ENCODE results near the gene CGNL1.
A peak's percentile ranks its signal among the peaks of the same experiment; 100 is the strongest.

The CGNL1 gene

DNA sequence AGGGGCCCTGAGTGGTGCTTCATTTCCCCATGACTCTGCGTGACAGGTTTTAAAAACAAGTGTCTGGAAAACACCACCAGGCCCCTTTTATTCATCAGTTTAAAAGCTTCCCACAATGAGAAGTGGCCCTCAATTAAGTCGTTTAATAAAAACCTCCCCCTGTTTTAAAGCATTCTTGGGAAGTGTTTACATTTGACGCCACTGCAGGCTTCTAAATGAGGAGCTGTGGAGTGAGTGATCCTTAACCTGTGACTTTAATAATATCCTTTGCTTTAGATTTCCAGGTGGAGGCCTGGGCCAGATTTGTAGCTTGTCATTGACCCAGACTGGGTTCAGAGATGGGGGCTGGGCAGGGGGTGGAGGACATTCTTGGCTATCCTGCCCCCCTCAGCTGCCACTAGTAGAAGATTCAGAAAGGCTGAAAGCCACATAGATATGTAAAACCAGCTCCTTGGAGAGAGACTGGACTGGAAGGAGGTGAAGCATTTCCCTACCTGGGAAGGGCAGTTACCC, 11.3 kb downstream of the CGNL1 start:
- no peak for DNase-seq (ENCODE audit: low spot score)

DNA sequence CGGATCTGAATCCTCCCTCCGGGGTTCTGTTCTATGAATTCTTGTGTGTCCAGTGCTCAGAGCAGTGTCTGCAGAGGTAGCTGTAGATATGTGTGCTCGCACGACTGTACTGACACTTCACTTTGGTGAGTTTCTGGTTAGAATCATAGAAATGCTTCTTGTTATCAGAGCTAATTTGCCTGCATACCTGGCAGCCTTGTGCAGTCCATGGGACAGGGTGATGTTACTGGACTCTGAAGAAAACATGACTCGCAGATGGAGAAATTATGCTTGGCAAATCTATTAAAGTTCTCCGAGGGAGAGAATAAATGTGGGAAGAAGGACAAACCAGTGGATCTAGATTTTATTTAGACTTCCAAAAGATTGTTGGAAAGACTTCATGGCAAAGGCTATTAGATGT, 12.2 kb downstream of the CGNL1 start:
- DNase-seq (ENCODE audit: low spot score), result no peak

DNA sequence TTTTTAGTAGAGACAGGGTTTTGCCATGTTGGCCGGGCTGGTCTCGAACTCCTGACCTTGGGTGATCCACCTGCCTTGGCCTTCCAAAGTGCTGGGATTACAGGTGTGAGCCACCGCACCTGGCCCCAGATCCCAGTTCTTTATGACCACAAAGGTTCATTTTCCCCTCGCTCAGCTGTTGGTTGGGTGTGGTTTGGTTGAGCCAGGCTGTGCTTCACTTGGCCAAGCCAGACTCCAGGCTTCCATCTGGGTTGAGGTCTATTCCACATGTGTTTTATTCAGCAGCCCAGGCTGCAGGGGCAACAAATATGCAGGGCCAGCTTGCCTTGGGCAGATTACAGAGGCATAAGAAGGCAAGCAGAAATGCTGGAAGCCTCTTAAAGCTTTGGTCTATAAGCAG, 13.7 kb downstream of the CGNL1 start:
- no peak for DNase-seq (ENCODE audit: low spot score)

DNA sequence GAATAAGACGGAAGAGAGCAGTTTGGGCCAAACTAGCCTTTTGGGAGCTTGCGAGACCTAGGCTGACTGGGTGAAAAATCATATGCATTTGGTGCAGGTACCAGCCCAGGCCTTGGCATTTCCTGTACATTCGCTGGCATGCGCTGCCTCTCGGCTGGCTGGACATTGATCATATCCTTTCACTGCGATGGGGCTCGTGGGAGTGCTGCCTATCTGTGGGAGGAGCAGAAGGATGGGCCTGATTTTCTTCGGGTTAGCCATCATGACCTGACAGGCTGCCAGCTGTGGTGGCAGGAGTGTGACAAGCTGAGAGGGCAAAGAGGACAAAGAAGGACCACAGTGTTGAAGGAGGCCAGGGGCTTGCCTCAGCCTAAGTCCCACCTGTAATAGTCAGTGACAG, 14.3 kb downstream of the CGNL1 start:
- DNase-seq (ENCODE audit: low spot score), result no peak

DNA sequence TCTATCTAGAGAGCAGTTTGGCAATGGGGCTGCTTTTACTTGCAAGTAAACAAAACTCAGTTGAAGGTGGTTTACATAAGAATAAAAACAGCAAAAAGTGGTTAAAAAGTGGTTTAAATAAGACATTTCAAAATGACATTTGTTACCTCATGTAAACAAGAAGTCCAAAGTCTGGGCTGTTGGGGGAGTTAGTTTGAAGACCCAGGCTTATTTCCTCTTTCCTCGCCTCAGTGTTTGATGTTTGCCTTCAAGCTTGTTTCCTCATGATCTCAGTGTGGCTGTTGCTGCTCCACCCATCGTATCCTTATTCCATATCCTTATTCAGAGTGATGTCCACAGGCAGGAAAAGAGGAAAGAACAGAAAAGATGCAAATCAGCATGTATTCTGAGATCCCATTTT, 15.2 kb downstream of the CGNL1 start:
- DNase-seq (ENCODE audit: low spot score), result no peak

DNA sequence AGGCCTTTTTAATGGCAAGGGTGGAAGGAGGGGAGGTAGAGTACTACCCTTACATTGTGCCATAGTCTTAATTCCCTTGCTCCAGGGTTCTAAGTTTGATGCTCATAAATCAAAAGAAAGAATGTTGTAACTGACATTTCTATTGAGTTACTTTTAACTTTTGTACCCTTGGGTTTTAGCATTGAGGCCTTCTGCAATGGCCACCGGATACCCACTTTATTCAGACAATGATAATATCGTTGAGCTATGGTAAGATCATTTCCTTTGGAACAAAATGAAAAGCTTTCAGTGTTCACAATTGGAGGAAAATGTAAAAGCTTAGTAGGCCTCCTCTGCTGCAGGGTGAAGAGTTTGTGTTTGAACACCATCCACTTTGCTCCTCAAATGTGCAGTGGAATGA, 16.8 kb downstream of the CGNL1 start:
- no peak for DNase-seq (ENCODE audit: low spot score)

DNA sequence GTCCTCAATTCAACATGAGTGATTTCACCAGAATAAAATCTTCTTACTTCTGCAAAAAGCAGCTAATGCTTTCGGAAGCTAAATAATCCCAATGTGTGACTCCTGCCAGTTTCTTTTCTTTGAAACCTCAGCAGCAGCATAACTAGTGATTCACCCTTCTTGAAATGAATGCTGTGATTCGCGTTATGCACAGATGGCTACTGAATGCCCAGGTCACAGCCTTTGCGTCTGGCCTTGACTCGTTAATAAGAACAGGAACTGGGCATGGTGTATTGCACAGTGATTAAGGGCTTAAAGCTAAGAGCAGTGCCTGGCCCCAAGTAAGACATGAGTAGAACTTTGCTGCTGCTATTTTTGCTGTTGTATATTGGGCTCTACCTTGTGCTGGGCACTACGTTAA, 19.0 kb downstream of the CGNL1 start:
- DNase-seq (ENCODE audit: low spot score), result peak; percentile 28

DNA sequence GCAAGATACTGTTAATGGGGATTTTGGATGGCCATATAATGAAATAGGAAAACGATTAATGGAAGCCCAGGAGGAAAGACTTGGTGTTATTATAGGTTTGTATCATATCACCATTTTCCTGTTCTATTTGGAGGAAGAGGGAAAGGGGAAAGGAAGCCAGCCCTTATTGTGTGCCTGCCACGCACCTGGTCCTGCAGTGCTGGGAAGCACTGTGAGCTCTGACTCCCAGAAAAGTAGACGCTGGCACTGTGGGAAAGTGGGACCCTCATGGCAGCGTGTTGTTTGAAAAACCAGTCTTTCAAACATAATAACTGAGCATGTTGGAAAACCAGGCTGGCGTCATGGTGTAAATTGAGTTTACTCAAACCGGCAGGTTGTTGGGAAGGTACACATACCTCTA, 22.0 kb downstream of the CGNL1 start:
- DNase-seq (ENCODE audit: low spot score), result no peak

DNA sequence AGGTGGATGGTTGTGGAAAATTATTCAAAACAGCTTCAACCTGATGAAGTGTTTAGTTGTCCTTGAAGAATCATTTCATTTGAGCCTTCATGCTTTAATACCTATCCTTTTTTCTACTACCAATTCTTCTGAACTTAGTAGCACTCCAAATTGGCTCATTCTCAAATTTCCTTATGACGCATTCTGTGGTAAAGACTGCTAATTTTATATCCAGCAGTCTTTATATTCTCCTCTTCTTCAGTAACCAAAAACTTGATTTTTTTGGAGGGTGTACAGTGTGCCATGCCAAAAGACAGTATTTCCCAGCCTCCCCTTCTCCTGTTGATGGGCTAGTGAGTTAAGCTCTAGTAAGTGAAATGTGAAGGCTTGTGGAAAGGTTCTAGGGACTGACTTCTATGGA, 25.2 kb downstream of the CGNL1 start:
- DNase-seq (ENCODE audit: low spot score), result no peak

DNA sequence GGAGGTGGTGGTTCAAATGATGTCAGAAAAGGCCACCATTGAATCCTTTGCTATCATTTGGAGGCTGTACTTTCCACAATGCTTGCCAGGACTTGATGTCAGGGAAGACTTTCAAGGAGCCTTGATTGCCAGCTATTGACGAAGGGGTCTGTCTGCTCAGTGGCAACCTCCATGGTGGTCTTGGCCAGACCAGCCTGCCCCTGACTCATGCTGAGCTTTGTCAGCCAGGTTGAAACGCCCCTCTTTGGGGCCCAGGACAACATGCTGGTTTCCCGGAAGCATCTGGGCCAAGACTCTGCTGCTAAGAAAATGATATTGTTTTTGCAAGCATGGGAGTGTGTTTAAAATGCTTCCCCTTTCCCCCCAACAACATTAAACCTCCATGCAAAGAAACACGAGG, 26.7 kb downstream of the CGNL1 start:
- no peak for DNase-seq (ENCODE audit: low spot score)

DNA sequence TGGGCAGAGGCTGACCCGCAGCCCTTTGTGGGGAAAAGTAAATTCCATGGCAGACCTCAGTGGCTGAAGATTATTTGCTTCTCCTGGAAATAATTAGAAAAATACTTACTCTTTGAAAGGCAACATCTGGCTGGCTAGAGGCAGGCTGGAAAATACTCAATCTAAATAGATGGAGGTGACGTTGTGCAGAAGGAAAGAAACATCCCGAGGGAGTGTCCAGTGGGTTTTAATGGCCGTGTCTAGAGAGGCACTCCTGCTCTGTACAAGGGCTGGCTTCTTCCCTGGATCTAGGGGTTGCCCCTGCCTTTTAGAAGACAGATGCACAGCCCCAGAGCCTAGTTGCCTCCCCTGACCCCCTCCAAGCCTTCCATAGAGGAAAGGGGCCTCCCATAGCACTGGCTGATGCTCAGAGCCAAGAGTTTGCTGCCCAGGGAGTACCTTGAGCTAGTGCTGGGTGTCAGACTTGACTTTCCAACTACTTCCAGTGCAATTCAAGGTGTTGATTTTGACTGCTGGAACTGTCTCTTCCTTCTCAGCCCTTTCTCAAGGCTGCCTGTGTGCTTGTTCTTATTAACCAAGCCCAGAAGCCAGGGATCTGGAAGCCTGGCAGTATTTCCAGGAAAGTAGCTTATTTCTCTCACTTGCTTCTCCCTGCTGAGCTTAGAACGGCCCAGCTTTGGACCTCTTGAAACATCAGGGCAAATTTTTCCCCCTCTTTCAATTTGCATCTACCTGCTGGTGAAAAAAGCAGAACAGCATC, 27.4 kb downstream of the CGNL1 start:
- DNase-seq (ENCODE audit: low spot score), result no peak

DNA sequence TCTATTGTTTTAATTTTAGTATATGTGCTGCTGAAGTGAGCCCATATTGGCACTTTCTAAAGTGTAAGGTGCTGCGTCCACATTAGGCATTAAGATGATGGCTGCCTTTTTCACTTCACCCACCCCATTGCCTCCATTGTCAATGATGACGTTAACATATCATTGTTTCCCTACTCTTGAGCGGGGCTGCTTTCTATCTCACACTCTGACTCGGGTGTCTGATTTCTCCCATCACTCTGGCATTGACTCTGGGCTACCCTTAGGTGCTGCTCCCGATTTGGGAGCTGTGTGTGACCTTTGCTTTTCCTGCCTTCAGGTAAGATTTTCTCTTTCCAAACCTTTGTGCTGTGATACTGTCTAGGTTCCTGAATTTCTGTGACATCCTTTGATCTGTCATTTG, 28.8 kb downstream of the CGNL1 start:
- DNase-seq (ENCODE audit: low spot score), result no peak

DNA sequence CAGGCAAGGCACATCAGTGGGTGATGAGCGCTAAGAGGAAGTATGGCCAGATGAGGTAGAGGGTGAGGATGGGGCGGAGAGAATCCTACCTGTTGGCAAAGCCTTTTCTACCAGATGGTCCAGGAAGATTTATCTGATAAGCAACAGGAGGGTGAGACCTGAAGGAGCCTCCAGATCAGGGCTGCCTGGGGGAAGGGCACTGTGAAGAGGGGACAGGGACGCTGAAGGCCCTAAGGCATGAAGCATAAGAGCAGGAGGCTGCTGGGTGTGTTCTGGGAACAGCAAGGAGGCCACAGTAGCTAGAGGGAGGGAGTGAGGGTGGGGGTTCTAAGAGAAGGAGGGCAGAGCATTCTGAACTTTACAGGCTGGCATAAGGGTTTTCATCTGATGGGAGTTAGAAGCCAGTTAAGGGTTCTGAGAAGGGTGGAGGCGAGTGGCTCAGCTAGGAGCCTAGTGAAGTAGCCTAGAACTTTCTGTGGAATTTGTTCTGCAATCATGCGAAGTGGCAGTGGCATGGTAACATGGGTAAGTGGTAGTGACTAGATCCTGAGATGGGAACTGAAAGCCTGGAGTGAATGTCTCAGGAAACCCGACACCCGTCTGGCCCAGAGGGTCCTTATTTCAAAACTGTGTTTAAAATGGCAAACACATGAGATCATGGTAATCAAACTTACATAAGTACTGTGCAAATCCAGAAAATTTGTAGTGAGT, 29.9 kb downstream of the CGNL1 start:
- DNase-seq (ENCODE audit: low spot score), result no peak

DNA sequence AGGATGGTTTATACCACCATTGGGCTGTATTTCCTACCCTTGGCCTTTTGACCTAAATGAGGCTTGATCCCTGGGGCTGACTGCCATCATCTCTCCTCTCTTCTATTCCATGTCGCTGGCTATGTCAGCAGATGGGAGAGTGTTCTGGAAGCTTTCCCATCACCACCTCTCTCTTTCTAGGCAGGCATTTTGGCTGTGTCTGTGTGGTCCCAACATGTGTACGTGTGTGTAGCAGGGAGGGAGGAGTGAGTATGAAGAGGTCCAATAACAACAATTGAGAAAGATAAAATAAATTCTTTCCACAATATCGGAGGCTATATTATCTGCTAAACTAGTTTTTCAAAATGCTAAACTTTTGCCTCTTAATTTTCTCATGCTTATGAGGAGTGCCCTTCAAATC, 34.1 kb downstream of the CGNL1 start:
- DNase-seq (ENCODE audit: low spot score), result no peak

DNA sequence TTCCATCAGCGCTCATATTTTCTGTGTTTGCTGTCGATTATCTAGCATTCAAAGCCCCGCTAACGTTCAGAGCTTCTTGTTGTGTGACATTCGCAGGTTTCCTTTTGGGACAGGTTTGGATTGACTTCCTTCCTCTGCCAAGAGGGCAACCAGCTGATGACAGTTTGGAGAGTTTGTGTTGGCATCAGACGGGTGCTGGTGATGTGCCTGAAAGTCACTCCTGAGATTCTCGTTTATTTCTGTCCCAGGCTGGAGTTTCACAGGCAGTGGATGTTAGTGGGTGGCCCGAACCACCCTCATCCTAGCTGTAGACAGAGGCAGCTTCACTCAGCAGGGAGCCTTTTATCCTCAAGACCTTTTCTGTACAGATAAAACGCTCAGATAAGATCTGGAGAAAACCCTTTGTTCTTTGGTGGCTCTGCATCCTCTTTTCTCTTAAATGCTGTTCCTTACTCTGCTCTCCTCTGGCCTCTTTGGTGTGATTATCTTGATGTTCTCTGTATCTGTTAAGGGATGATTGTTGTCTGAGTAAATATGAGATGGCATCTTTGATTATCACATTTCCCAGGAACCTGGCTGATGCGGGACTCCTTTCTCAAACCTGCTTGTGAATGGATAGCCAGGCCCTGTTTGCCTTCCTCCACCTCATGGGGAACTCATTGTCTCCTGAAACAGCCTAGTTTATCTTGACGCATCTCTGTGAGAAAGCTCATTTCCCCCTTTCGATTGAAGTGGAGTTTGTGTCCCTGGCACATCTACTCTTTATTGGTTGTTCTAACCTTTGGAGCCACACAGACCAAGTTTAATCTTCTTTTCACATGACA, 35.9 kb downstream of the CGNL1 start:
- no peak for DNase-seq (ENCODE audit: low spot score)

DNA sequence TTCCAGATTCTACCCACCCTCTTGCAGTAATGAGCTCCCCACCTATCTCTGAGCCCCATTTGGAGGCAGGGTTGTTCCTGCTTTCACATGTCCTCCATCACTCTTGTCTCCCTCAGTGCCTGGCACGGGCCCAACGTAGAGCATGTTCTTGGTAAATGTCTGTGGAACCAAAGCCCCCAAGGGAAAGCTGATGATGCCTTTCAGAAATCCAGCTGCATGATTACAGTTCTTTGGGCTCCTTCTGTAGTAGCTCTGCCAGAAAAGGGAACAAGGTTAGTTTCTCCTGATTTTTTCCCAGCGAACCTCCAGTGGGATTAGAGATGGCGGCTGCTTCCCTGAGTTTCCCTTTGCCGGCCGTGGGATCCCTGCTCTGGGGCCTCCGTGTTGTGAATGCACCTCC, 39.3 kb downstream of the CGNL1 start:
- DNase-seq (ENCODE audit: low spot score), result no peak

DNA sequence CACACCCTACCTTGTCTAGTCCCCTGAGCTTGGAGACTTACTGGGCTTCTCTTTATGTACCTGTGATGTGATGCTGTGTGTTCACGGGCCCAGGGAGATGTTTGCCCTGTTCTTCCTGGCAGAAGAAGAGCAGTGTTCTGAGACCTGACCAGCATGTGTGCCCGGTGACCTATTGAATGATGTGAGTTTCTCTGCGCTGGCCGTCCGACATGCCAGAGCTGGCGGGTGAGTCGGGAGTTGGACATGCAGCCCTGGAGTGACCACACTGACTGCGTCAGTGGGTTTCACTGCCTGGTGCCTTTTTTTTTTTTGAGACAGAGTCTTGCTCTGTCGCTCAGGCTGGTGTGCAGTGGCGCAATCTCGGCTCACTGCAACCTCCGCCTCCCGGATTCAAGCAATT, 42.3 kb downstream of the CGNL1 start:
- no peak for DNase-seq (ENCODE audit: low spot score)

DNA sequence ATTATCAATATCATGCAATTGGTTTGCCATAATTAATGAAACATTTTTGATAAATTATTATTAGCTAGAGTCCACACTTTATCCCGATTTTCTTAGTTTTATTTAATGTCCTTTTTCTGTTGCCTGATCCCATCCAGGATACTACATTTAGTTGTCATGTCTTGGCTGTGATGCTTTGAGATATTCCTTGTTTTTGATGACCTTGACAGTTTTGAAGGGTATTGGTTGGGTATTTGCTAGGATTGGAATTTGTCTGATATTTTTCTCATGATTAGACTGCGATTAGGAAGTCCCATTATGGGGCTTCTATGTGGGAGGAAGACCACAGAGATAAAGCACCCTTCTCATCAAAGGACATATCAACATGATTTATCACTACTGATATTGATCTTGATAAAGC, 43.0 kb downstream of the CGNL1 start:
- DNase-seq (ENCODE audit: low spot score), result no peak

DNA sequence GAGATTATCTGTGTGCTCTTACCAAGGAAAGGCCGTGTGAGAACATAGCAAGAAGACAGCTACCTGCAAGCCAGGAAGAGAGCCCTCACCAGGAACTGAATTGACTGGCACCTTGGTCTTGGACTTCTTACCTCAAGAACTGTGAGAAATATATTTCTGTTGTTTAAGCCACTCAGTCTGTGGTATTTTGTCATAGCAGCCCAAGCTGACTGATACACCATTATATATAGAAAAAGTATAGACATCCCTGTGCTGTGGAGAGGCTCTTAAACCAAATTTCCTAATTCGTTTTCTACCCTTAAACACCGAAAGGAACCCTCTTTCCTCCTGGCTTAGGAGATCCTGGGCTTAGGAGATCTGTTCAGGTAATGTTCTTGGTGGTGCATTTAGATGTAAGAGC, 44.8 kb downstream of the CGNL1 start:
- no peak for DNase-seq (ENCODE audit: low spot score)

DNA sequence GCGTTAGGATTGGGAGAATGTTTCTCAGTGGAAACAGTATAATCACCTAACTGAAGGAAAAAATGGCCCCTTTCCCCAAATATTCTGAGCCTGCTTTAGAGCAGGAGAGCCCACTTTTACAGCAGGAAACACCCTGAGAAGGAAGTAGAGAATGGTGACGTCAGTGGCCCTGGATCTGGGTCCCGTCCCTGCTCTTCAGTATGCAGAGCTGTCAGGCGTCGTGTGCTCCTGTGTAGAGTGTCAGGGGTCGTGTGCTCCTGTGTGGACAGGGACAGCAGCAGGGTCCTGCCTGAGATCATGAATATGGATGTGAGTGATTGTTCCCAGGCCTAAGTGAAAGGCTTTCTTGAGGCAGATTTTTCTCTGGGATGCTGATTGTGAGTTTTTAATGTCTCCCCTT, 45.2 kb downstream of the CGNL1 start:
- no peak for DNase-seq (ENCODE audit: low spot score)

DNA sequence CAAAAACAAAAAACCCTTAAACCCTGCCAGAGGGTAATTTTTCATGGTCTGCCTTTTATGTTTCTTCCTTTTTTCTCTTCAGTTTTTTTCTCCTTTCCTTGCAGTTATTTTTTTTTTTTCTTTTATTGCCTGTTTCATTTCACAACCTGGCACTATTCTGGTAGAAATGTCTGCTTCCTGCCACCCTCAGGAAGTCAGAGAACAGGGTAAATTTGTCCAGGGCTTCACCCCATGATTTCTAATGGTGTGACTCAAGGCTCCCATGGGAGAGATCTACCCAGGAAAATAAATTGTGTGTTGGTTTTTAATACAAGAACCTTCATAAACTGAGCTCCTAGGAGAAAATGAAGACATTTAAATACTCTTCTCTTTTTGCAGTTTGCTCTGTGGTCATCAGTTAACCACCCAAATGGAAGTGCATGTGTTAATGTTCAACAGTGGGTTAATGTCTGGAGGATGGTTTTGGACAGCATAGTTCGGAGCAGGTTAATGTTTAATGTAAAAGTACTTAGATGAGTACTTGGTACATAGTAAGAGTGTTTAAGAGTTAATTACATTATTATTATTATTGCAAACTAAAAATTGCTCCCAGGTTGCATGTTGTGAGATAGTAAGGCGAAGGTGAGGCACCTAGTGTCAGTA, 45.9 kb downstream of the CGNL1 start:
- peak; percentile 3 for DNase-seq (ENCODE audit: low spot score)

DNA sequence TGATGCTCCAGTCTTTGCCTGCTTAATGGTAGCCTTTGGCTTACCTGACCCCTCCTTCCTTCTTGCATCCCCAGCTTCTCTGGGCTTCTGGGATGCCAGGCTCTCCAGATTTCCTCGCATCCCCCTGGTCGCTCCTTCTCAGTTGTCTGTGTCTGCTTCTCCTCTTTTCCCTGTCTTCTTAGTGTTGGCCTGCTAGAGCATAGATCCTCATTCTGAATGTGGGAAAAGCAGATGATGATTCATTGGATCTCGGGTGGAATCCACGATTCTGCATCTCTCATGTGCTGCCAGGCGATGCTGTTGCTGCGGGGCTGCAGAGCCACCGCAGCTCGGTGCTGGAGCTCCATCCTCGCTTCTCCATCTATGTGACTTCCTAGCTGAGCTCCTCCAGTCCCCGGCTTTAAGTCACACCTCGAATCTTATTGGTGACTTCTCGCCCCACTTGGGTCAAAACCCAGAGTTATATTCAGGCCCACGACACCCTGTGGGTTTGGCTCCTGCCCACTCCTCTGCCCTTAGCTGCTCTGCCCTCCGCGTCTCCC, 47.4 kb downstream of the CGNL1 start:
- DNase-seq (ENCODE audit: low spot score), result no peak
